ENCODE measurements around the gene PDZD2. TPM values are rescaled to one million over a fixed set of nuclear protein-coding genes. Genes with fewer than 3 reads are reported as not detected.
"Not testable (repeated sequence)": the region's sequence is repeated elsewhere in the genome, so short reads cannot be mapped to it uniquely, and the experiment has no call there.

PDZD2 gene
- total RNA-seq, 2 experiments from 2014 or later: 1.3 to 1.8 TPM

GRCh38 chr5:31967461-31967860 lies 328.5 kb downstream of the PDZD2 start:
- H3K36me3 Mint-ChIP-seq (ENCODE audit: low read depth): no peaks in the 10 kb centered on the region

GRCh38 chr5:31972558-31972957 lies 333.6 kb downstream of the PDZD2 start:
- DNase-seq (no peak), ATAC-seq (ENCODE audit: poor library complexity) (no peak)
- Mint-ChIP-seq H3K36me3 (ENCODE audit: low read depth) (no peaks in the 10 kb centered on the region), H3K4me1 (ENCODE audit: low read depth) (peaks cover 14% of the 10 kb centered on the region), H3K27ac (peak overlapping the region; percentile 27), H3K9me3 (peaks cover 1% of the 10 kb centered on the region), H3K4me3 (no peak overlapping the region), H3K27me3 (no peaks in the 10 kb centered on the region)
- Histone ChIP-seq H3K4me1 (ENCODE audit: insufficient read depth, low read length) (no peaks in the 10 kb centered on the region), H3K27me3 (ENCODE audit: control insufficient read depth in 1 of 2, insufficient read depth in 2 of 2, low read length in 2 of 2) (no peaks in the 10 kb centered on the region), H3K36me3 (ENCODE audit: insufficient read depth, low read length) (no peaks in the 10 kb centered on the region), H3K4me3 (ENCODE audit: low read length) (no peak overlapping the region), H3K9me3 (ENCODE audit: control insufficient read depth in 1 of 2, insufficient read depth in 1 of 2, low read length in 2 of 2) (no peaks in the 10 kb centered on the region), H3K27ac (ENCODE audit: low read depth in 1 of 2, low read length in 2 of 2) (no peak overlapping the region)
- ChIA-PET POLR2A (no interaction called here), CTCF (no interaction called here)
- no peak for TF ChIP-seq CTCF (IDR thresholded peaks at IDR 0.05)
- intact Hi-C loops (cut with DNase I, micrococcal nuclease): no loop called here

More at GRCh38 chr5:31967461-31967860, 328.5 kb downstream of the PDZD2 start:
- no peaks in the 10 kb centered on the region for H3K27me3 Mint-ChIP-seq
- H3K9me3 Mint-ChIP-seq: no peaks in the 10 kb centered on the region
- peaks cover 3% of the 10 kb centered on the region for H3K4me1 Mint-ChIP-seq (ENCODE audit: low read depth)
- no peak overlapping the region for H3K4me3 Mint-ChIP-seq
- no peak for TF ChIP-seq CTCF (IDR thresholded peaks at IDR 0.05)
- H3K27ac Mint-ChIP-seq: no peak overlapping the region
- H3K4me1 ChIP-seq (ENCODE audit: insufficient read depth, low read length): no peaks in the 10 kb centered on the region
- no peak for ATAC-seq (ENCODE audit: poor library complexity)
- intact Hi-C loops (cut with DNase I, micrococcal nuclease): no loop called here
- H3K4me3 ChIP-seq (ENCODE audit: low read length): no peak overlapping the region
- H3K27ac ChIP-seq (ENCODE audit: low read depth in 1 of 2, low read length in 2 of 2): no peak overlapping the region
- ChIA-PET POLR2A (no interaction called here), CTCF (no interaction called here)
- no peaks in the 10 kb centered on the region for H3K9me3 ChIP-seq (ENCODE audit: control insufficient read depth in 1 of 2, insufficient read depth in 1 of 2, low read length in 2 of 2)
- no peaks in the 10 kb centered on the region for H3K36me3 ChIP-seq (ENCODE audit: insufficient read depth, low read length)
- no peaks in the 10 kb centered on the region for H3K27me3 ChIP-seq (ENCODE audit: control insufficient read depth in 1 of 2, insufficient read depth in 2 of 2, low read length in 2 of 2)
- no peak for DNase-seq

- H3K27me3 ChIP-seq (ENCODE audit: control insufficient read depth in 1 of 2, insufficient read depth in 2 of 2, low read length in 2 of 2); H3K27me3 Mint-ChIP-seq; ATAC-seq (ENCODE audit: poor library complexity); POLR2A ChIA-PET; H3K9me3 ChIP-seq (ENCODE audit: control insufficient read depth in 1 of 2, insufficient read depth in 1 of 2, low read length in 2 of 2); H3K27ac Mint-ChIP-seq; intact Hi-C loops (cut with DNase I, micrococcal nuclease); H3K27ac ChIP-seq (ENCODE audit: low read depth in 1 of 2, low read length in 2 of 2); H3K4me3 ChIP-seq (ENCODE audit: low read length); H3K9me3 Mint-ChIP-seq; H3K4me1 ChIP-seq (ENCODE audit: insufficient read depth, low read length); CTCF ChIA-PET; H3K36me3 Mint-ChIP-seq (ENCODE audit: low read depth); H3K36me3 ChIP-seq (ENCODE audit: insufficient read depth, low read length); DNase-seq; H3K4me3 Mint-ChIP-seq: not testable (repeated sequence)
- H3K4me1 Mint-ChIP-seq (ENCODE audit: low read depth): peaks cover 14% of the 10 kb centered on the region
These were observed 336.3 kb downstream of the PDZD2 start for GRCh38 chr5:31975189-31975612.

- Mint-ChIP-seq H3K9me3 (peaks cover 1% of the 10 kb centered on the region), H3K36me3 (ENCODE audit: low read depth) (no peaks in the 10 kb centered on the region), H3K27ac (no peak overlapping the region), H3K4me1 (ENCODE audit: low read depth) (peaks cover 14% of the 10 kb centered on the region), H3K4me3 (no peak overlapping the region), H3K27me3 (no peaks in the 10 kb centered on the region)
- no peaks in the 10 kb centered on the region for H3K9me3 ChIP-seq (ENCODE audit: control insufficient read depth in 1 of 2, insufficient read depth in 1 of 2, low read length in 2 of 2)
- no peak overlapping the region for H3K27ac ChIP-seq (ENCODE audit: low read depth in 1 of 2, low read length in 2 of 2)
- ChIA-PET POLR2A (no interaction called here), CTCF (no interaction called here)
- intact Hi-C loops (cut with DNase I, micrococcal nuclease): no loop called here
- H3K27me3 ChIP-seq (ENCODE audit: control insufficient read depth in 1 of 2, insufficient read depth in 2 of 2, low read length in 2 of 2): no peaks in the 10 kb centered on the region
- H3K36me3 ChIP-seq (ENCODE audit: insufficient read depth, low read length): no peaks in the 10 kb centered on the region
- ATAC-seq (ENCODE audit: poor library complexity): no peak
- DNase-seq: no peak
- H3K4me3 ChIP-seq (ENCODE audit: low read length): no peak overlapping the region
- no peaks in the 10 kb centered on the region for H3K4me1 ChIP-seq (ENCODE audit: insufficient read depth, low read length)
- TF ChIP-seq CTCF (IDR thresholded peaks at IDR 0.05): no peak
These were observed 337.2 kb downstream of the PDZD2 start for GRCh38 chr5:31976169-31976568.
